HFFc6 (cell line): ENCODE measurements around the gene TMEM179. TPM values are rescaled to one million over a fixed set of nuclear protein-coding genes. Genes with fewer than 3 reads are reported as not detected.

ENCODE experiments used
- DNase-seq: peaks from one replicate; pipeline ENCODE4 v3.0.0-alpha.2; 2018
- H3K27ac Mint-ChIP-seq: 2 replicates; pipeline ENCODE4 v1.8.0; 2020; ENCODE audit warnings: mild to moderate bottlenecking, mixed read lengths
- H3K27me3 Mint-ChIP-seq: 2 replicates; pipeline ENCODE4 v1.8.0; 2021; ENCODE audit warnings: mild to moderate bottlenecking, moderate library complexity, mixed read lengths; ENCODE audit not compliant: insufficient read depth
- H3K36me3 Mint-ChIP-seq: 2 replicates; pipeline ENCODE4 v1.8.0; 2021; ENCODE audit warnings: low read depth, mixed read lengths
- H3K4me1 Mint-ChIP-seq: 2 replicates; pipeline ENCODE4 v1.8.0; 2020; ENCODE audit warnings: low read depth, mixed read lengths
- H3K4me3 Mint-ChIP-seq: 2 replicates; pipeline ENCODE4 v1.8.0; 2020; ENCODE audit warnings: mild to moderate bottlenecking, moderate library complexity, mixed read lengths
- H3K9me3 Mint-ChIP-seq: 2 replicates; pipeline ENCODE4 v1.8.0; 2020; ENCODE audit warnings: mild to moderate bottlenecking, mixed read lengths
- total RNA-seq, 6 experiments: library from RNA; stranded (reverse); fragmentation: NEBNext Ultra II Directional; extraction: Animal tissue kit (Norgen Biotek cat#: 25700); gene quantifications; 2 replicates in 1 of 6; 3 replicates in 5 of 6; pipeline ENCODE4 v1.2.3, GENCODE V29; 2021
- TF ChIP-seq, protein P1 (sequence below): fragments of 200-600 bp; sonication (generic); IDR thresholded peaks from 2 replicates; pipeline ENCODE4 v1.5.0; 2021; ENCODE audit warnings: antibody characterized with exemption, mild to moderate bottlenecking

The TMEM179 gene
- total RNA-seq, 6 experiments from 2014 or later = not detected

DNA sequence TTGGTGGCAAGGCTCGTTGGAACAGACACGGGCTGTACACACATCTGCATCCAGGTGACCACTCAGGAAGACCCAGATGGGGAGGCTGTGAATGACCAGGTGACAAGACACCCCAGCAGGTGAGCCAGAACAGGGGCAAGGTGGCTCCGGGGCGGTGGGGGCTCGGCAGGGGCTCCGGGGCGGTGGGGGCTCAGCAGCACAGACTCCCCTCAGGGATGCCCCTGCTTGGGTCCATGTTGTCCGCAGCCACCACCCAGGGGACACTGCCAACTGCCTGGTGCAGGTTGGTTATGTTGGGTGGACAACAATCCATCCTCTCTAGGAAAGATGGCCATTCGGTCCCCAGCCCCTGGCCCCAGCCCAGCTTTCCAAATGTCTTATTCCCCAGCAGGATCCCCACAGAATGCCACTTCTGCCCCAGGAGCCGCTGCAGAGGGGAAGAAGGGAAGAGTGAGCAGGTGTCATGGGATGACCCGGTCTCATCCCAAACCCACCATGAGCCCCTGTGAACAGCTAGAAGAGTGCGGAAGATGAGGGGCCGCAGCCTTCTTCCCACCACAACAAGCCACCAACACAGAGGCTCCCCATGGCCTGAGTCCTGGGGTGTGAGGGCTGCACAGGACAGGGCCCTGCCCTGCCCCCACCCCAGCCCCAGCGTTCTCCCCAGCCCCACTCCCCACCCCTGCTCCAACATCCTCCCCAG lies 56.4 kb downstream of the TMEM179 start:
- Mint-ChIP-seq H3K4me3 (no peak overlapping the region), H3K36me3 (no peaks in the 10 kb centered on the region), H3K9me3 (peaks cover 7% of the 10 kb centered on the region; the same call in 1 of the 2 replicates), H3K27ac (no peak overlapping the region), H3K4me1 (no peaks in the 10 kb centered on the region), H3K27me3 (peaks cover 25% of the 10 kb centered on the region)
- TF ChIP-seq, protein P1, sequence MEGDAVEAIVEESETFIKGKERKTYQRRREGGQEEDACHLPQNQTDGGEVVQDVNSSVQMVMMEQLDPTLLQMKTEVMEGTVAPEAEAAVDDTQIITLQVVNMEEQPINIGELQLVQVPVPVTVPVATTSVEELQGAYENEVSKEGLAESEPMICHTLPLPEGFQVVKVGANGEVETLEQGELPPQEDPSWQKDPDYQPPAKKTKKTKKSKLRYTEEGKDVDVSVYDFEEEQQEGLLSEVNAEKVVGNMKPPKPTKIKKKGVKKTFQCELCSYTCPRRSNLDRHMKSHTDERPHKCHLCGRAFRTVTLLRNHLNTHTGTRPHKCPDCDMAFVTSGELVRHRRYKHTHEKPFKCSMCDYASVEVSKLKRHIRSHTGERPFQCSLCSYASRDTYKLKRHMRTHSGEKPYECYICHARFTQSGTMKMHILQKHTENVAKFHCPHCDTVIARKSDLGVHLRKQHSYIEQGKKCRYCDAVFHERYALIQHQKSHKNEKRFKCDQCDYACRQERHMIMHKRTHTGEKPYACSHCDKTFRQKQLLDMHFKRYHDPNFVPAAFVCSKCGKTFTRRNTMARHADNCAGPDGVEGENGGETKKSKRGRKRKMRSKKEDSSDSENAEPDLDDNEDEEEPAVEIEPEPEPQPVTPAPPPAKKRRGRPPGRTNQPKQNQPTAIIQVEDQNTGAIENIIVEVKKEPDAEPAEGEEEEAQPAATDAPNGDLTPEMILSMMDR = no peak
- DNase-seq = no peak

DNA sequence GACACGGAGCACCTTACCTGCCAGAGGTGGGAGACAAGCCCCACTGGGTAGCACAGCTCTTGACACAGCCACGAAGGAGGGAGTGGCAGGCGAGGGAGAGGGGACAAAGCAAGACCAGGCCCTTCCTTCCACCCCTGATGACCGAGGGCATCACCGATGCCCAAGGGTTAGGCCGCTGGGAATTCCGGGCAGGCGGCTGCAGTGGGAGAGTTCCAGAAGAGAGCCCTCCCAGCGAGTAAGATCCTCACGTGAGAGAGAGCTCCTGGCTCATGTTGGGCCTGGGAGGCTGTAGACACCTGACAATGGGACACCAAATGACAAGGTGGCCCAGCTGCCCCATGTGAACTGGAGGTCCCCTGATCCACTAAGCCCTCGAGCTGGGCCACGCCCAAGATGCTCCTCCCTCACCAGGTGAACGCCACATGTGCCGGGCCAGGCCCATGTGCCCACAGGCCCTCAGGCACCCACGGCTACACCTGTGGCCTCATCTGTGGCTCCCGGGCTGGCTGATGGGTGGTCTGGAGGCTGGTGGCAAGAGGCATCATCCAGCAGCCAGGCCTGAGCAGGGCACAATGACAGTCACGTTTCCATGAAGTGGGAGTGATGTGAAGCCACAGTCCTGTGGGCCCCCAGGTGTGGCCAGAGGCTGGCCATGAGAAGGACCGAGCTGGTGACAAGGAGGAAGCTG lies 57.1 kb downstream of the TMEM179 start:
- H3K4me1 Mint-ChIP-seq = no peaks in the 10 kb centered on the region
- no peak overlapping the region for H3K27ac Mint-ChIP-seq
- H3K4me3 Mint-ChIP-seq = no peak overlapping the region
- H3K27me3 Mint-ChIP-seq = peaks cover 21% of the 10 kb centered on the region
- H3K36me3 Mint-ChIP-seq = no peaks in the 10 kb centered on the region
- peaks cover 7% of the 10 kb centered on the region; the same call in 1 of the 2 replicates for H3K9me3 Mint-ChIP-seq
- no peak for DNase-seq
- TF ChIP-seq, protein P1 = no peak

DNA sequence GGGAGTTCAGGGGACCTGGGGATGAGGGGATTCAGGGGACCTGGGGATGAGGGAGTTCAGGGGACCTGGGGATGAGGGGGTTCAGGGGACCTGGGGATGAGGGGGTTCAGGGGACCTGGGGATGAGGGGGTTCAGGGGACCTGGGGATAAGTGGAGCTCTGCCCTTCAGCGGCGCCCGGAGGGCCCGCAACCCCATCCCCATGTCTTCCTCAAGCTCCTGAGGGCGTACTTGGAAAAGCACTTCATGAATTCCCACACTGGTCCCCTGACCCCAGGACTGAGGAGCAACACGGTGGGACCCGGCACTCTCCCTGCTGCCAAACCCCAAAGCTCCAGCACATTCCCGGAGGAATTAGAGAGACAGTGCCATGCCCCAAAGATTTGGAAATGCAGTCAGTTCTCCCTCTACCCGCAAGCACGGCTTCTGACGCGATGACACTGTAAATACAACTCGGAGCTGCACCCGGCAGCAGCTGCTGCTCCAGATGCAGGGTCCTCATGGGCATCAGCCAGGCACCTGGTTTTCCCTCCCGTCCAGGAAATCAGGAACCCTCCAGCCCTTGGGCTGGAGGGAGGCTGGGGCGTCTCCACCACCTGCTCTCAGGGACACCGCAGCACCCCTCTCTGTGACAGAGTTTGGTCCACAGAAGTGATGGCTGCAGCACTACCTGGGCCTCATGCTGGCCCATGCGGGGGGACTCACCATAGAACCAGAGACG lies 57.8 kb downstream of the TMEM179 start:
- no peak overlapping the region for H3K27ac Mint-ChIP-seq
- H3K36me3 Mint-ChIP-seq = no peaks in the 10 kb centered on the region
- TF ChIP-seq, protein P1 = no peak
- no peak for DNase-seq
- H3K27me3 Mint-ChIP-seq = peaks cover 21% of the 10 kb centered on the region
- H3K4me1 Mint-ChIP-seq = no peaks in the 10 kb centered on the region
- H3K4me3 Mint-ChIP-seq = no peak overlapping the region
- H3K9me3 Mint-ChIP-seq = peaks cover 7% of the 10 kb centered on the region; the same call in 1 of the 2 replicates

DNA sequence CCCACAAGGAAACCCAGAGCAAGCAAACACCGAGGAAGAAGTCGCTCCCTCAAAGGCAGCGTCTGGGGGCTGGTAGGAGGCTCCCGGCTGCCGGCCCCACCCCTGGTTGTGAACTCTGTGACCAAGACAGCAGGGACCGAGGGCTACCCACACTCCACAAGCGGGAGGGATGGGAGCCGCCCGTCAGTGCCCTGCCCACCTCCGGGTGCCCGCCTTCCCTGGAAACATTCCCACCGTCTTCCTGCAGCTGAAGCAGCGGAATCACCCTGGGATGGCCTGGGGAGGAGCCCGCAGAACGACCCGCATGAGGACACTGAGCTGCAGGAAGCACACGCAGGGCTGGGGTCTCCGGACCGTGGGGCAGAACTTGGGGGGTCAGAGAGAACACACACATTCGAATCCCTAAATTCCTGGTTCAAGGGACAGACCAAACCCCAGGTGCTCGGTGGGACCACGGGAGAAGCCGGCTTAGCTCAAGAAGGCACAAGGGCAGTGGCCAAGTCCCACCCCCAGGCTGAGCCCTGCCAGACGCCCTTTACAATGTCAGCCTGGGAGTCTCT lies 58.5 kb downstream of the TMEM179 start:
- H3K9me3 Mint-ChIP-seq = peaks cover 6% of the 10 kb centered on the region; the same call in 1 of the 2 replicates
- no peak overlapping the region for H3K4me3 Mint-ChIP-seq
- H3K27ac Mint-ChIP-seq = no peak overlapping the region
- H3K4me1 Mint-ChIP-seq = no peaks in the 10 kb centered on the region
- DNase-seq = no peak
- no peaks in the 10 kb centered on the region for H3K36me3 Mint-ChIP-seq
- TF ChIP-seq, protein P1 = no peak
- peaks cover 19% of the 10 kb centered on the region for H3K27me3 Mint-ChIP-seq

DNA sequence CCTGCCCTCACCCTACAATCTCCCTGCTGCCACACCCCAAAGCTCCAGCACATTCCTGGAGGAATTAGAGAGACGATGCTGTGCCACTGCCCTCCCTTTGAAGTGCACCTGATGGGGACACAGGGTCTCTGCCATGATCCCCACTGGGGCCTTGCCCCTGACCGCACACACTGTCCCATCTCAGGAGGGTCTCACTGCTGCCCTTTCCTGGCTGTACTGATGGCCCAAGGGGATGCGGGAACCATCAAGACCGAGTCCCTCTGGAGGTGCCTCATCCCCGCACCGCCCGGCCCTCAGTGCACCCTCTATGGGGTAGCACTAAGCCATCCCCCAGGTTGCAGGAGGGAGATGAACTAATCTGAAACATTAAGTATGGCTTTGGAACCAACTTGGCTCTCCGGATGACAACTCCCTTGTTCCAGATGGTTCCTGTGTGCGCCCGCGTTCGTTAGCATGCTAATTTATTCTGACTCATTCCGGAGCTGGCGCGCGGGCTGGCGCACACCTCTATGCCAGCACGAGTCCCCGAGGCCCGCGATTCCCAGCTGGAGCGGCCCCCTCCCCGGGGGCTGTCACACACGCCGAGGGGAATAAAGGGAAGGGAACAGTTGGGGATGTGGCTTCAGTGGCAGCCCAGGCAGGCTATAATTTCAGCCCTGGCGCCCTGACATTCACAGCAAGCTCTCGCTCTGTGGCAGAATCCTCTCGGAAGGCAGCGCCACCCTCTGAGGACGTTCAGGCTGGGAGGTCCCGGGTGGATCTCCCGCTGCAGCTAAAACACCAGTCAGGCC lies 59.2 kb downstream of the TMEM179 start:
- Mint-ChIP-seq H3K9me3 (no peaks in the 10 kb centered on the region), H3K4me1 (no peaks in the 10 kb centered on the region), H3K27ac (no peak overlapping the region), H3K4me3 (no peak overlapping the region), H3K36me3 (no peaks in the 10 kb centered on the region), H3K27me3 (peaks cover 17% of the 10 kb centered on the region)
- DNase-seq = no peak
- TF ChIP-seq, protein P1 = no peak
